Measurements from ENCODE around the gene PCA3.
A peak's percentile ranks its signal among the peaks of the same experiment; 100 is the strongest.

The PCA3 gene

GRCh38 chr9:76785501-76785900 is 21.3 kb downstream of the PCA3 start:
- no peak overlapping the region for H3K27ac ChIP-seq
- TF ChIP-seq CTCF (conservative IDR thresholded peaks at IDR 0.05), result no peak

- no peak for TF ChIP-seq CTCF (conservative IDR thresholded peaks at IDR 0.05)
- H3K27ac ChIP-seq, result no peak overlapping the region
These were observed 23.4 kb downstream of the PCA3 start for GRCh38 chr9:76787677-76788076.

GRCh38 chr9:76789840-76790239 is 25.6 kb downstream of the PCA3 start:
- H3K27ac ChIP-seq, result no peak overlapping the region

GRCh38 chr9:76793784-76794431 is 29.7 kb downstream of the PCA3 start:
- H3K27ac ChIP-seq, result peak overlapping the region; percentile 98
- TF ChIP-seq CTCF (conservative IDR thresholded peaks at IDR 0.05), result no peak

More at GRCh38 chr9:76789840-76790239, 25.6 kb downstream of the PCA3 start:
- TF ChIP-seq CTCF (conservative IDR thresholded peaks at IDR 0.05), result no peak

GRCh38 chr9:76796296-76796695 is 32.1 kb downstream of the PCA3 start:
- TF ChIP-seq CTCF (conservative IDR thresholded peaks at IDR 0.05), result no peak
- H3K27ac ChIP-seq, result peak overlapping the region; percentile 98

GRCh38 chr9:76798527-76798926 is 34.3 kb downstream of the PCA3 start:
- H3K27ac ChIP-seq, result peak overlapping the region; percentile 98
- no peak for TF ChIP-seq CTCF (conservative IDR thresholded peaks at IDR 0.05)

- no peak for TF ChIP-seq CTCF (conservative IDR thresholded peaks at IDR 0.05)
- H3K27ac ChIP-seq, result peak overlapping the region; percentile 98
These were observed 35.2 kb downstream of the PCA3 start for GRCh38 chr9:76799473-76799872.

Data from VCaP (cell line).